ENCODE data around the gene NTM.

NTM gene

GRCh38 chr11:132100583-132100982, 730.2 kb downstream of the NTM start:
- no peak for DNase-seq

GRCh38 chr11:132101881-132102280, 731.5 kb downstream of the NTM start:
- no peak for DNase-seq

GRCh38 chr11:132103021-132103420, 732.6 kb downstream of the NTM start:
- DNase-seq = no peak

DNA sequence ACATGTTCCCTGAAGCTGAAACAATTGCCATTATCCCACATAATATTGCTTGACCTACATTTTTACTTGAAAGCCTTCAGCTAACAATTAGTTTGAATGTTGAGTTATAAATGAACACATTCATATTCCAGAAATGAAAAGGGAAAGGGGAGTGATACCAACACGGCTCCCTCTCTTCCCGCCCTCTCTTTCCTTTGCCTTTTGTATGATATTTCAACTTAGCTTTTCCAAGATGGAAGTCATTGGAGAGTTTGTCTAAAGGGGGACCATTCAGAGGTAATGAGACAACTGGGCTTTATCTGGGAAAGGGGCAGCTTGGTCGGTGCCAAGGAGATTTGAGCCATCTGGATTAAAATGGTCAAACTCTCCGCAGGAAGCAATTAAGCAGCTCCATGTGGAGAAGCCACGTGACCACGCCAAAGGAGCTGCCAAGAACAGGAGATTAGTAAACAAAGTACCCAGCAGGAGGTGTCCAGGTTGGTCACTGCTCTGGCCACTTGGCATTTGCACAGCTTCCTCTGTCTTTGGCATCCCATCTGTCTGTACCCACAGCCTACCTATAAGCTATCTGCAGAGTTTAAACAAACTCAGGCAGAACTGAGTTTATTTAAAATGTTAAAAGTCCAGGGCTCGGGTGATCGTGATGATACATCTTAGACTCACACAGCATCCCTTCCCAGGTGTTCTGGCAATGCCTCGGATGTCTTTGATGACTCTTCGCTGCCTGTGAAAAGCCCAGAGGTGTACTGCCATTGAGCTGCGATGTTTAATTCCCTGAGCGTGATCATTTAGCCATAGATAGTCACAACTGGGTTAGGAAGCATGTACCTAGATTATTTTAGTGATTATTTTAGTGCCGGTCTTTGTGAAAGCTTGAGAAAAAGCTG, 735.9 kb downstream of the NTM start:
- no peak for DNase-seq

- DNase-seq = no peak
Observed at GRCh38 chr11:132111316-132111715, 740.9 kb downstream of the NTM start.

- DNase-seq = no peak
Observed at GRCh38 chr11:132111838-132112237, 741.4 kb downstream of the NTM start.

DNA sequence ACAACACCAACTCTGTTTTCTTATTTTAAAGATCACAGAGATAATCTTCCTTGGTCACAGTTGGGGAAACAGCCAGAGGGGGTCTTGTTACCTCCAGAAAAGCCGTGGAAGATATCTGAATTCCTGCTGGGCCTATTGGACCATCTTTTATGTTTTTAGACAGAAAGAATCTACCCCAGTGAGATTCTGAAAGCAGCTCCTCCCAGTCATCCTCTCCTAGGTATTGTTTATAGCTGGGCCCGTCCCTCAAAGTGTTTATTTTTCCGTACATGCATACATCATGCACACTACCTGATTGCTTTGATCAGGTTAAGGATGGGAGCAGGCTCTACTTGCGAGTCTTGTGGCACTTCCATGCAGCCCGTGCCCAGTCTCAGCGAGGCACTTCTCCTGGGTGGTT, 742.4 kb downstream of the NTM start:
- DNase-seq = no peak

GRCh38 chr11:132114185-132114584, 743.8 kb downstream of the NTM start:
- DNase-seq = peak; percentile 41

GRCh38 chr11:132114743-132115142, 744.3 kb downstream of the NTM start:
- DNase-seq = no peak

- no peak for DNase-seq
Observed at GRCh38 chr11:132115454-132115853, 745.0 kb downstream of the NTM start.

- no peak for DNase-seq
Observed at GRCh38 chr11:132116516-132116915, 746.1 kb downstream of the NTM start.

DNA sequence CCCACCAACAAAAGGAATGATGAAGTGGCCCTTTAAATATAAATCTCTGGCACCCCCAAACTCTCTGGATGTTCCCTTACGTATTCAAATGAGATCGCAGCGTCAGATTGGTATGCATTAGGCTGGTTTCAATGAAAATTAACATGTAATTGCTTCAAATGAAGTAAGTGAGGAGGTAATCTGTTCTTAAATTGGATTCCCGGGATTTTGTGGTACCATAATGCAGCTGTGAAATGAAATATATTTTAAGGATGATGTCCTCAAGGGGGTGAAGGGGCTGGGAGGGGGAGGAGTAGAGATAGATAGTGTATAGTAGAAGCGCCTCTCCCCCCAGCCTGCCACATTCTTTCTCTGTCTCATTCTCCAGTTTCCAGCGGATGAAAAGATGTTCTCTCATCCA, 748.2 kb downstream of the NTM start:
- no peak for DNase-seq

DNA sequence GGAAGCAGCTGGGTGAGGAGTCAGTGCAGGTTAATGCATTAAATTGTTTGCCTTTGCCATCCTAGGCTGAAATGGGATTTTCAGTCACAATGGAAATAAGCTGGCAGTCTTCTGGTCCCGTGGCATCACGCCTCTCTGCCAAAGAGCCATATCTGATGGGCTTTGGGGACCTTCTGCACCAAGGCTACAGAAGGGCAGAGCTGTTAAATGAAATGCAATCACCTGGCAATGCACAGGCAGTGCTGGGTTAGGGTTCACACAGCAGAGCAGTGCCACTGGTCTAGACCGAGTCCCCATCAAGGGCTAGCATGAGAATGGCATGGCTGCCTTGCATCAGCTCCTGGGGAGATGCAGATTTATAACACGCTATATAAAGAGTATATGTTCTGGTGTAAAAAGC, 749.2 kb downstream of the NTM start:
- no peak for DNase-seq

DNA sequence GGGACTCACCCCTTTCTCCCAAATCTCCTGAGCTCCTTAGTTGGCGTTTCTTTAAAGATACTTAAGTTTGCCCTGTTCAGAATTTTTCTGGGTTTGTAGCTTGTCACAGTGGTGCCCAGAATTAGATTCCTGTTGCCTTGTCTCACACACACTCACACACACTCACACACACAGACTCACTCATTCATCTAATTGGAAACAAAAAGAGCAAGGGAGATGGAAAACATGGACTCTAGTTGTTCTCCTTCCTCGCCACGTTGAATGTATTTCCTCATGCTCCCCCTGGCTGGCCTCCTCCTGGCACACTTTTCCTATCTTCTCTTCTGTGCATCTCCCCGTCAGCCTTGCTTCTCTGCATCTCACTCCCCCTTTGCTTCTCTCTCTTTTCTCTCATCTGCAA, 752.3 kb downstream of the NTM start:
- DNase-seq = no peak

GRCh38 chr11:132123449-132123848, 753.0 kb downstream of the NTM start:
- no peak for DNase-seq

- no peak for DNase-seq
Observed at GRCh38 chr11:132123854-132124835, 753.7 kb downstream of the NTM start.

GRCh38 chr11:132125988-132126871, 755.8 kb downstream of the NTM start:
- DNase-seq = peak; percentile 31

GRCh38 chr11:132126973-132127899, 756.8 kb downstream of the NTM start:
- DNase-seq = peak; percentile 27

DNA sequence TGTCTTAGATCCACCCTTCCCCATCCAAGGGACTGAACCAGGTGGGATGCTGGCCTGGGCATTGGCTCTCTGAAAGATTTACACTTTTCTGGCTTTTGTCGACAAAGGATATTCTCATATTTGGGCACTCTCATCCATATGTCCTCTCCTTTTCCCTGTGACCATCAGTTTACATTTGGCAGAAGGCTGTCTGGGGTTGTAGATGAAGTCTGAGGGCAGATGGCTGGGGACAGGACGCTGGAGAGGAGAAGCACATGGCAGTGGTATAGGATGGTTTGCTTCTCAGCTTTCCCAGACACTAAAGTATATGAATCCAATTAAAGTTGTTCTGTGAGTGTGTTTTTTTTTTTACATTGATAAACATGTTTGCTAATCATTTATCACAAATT, 757.5 kb downstream of the NTM start:
- DNase-seq = no peak

DNA sequence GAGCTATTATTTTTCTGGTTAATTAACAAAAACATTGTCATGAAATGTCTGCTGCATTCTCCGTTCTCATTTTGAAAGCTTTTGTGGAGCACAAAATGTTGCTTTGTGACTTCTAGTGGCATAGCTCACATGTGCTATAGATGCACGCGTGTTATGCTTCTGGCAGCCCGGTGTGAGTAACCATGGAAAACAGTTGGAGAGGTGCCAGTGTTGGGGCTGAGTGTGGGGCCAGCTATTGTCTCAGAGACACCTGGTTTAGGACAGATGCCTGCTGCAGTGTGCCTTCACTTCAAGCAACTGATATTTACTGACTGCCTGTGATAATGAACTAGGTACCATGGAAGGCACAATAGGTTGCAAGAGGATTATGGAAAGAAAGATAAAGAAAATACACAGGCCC, 760.6 kb downstream of the NTM start:
- peak; percentile 80 for DNase-seq

- DNase-seq = no peak
Observed at GRCh38 chr11:132131961-132132360, 761.5 kb downstream of the NTM start.

DNA sequence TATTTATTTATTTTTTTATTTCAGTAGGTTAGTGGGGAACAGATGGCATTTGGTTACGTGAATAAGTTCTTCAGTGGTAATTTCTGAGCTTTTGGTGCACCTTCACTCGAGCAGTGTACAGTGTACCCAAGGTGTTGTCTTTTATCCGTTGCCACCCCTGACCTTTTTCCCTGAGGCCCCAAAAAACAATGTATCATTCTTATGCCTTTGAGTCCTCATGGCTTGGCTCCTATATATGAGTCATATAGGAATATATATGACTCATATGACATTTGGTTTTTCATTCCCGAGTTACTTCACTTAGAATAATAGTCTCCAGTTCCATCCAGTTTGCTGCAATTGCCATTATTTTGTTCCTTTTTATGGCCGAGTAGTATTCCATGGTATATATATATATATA, 763.9 kb downstream of the NTM start:
- no peak for DNase-seq

All from NCI-H1436 (cell line).